ENCODE data around the gene IGSF11.

The IGSF11 gene

GRCh38 chr3:118955914-118956556 lies 78.6 kb downstream of the IGSF11 start:
- Histone ChIP-seq H3K4me2 (no peak overlapping the region), H3K4me1 (peaks cover 3% of the 10 kb centered on the region; the same call in 1 of the 2 replicates), H3K4me3 (no peak overlapping the region), H3K9me3 (peaks cover 18% of the 10 kb centered on the region), H3K27me3 (no peaks in the 10 kb centered on the region), H3K36me3 (no peaks in the 10 kb centered on the region), H3K9ac (no peak overlapping the region), H3K27ac (no peak overlapping the region), H4K20me1 (no peaks in the 10 kb centered on the region)
- no peak for TF ChIP-seq Cebpa-rat (IDR thresholded peaks at IDR 0.05)

DNA sequence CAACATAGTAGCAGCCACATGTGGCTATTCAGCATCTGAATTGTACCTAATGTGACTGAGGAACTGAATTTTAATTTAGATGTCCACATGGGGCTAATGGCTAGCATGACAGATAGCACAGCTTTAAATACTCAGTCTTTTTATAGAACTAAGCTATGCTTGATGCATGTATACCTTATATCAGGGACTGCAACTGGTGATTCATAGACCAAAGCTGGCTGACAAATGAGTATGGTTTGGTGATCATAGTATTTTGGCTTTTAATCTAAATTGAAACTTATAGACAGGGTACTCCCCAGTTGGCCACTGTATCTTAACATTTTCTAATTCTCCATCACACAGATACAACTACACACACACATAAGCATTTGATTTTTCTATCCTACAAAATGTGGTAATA lies 83.6 kb downstream of the IGSF11 start:
- no peak for TF ChIP-seq Cebpa-rat (IDR thresholded peaks at IDR 0.05)
- H3K4me1 ChIP-seq: peaks cover 3% of the 10 kb centered on the region; the same call in 1 of the 2 replicates

DNA sequence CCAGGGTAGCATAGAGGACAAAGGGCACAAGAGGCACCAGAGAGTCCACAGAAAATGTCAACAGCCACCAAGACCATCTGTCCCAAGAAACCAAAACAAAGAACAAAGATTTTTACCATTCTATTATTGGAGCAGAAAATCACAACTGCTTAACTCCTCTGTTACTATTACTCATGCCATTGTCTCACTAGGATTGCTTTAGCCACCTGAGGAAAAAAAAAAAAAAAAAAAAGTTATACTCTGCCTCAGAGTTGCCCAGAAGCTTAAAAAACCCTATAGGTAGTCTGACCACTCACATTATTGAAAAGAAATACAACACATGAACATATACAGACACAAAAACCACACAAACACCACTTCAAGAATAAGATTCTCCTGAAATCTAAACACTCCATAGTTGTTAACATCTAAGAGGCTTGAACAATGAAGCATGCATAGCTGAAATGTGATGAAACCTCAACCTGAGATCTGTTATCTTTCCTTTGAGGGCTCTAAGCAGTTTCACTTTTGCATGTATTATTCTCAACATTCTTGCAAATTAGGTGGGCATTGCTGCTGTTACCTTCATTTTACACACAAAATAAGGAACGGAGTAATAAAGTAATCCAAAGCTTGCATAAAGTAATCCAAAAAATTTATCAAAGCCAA lies 85.4 kb downstream of the IGSF11 start:
- 0 out of 2 replicates have a peak, but pooled peaks cover 3% of the 10 kb centered on the region for H3K9me3 ChIP-seq
- H3K27ac ChIP-seq: no peak overlapping the region
- H3K9ac ChIP-seq: no peak overlapping the region
- no peak overlapping the region for H3K4me3 ChIP-seq
- H3K4me1 ChIP-seq: peaks cover 7% of the 10 kb centered on the region; the same call in 1 of the 2 replicates
- no peaks in the 10 kb centered on the region for H3K27me3 ChIP-seq
- H3K36me3 ChIP-seq: no peaks in the 10 kb centered on the region
- TF ChIP-seq Cebpa-rat (IDR thresholded peaks at IDR 0.05): no peak
- no peak overlapping the region for H3K4me2 ChIP-seq
- H4K20me1 ChIP-seq: no peaks in the 10 kb centered on the region

More for the DNA sequence above, 83.6 kb downstream of the IGSF11 start:
- H3K9me3 ChIP-seq: peaks cover 18% of the 10 kb centered on the region
- no peaks in the 10 kb centered on the region for H3K27me3 ChIP-seq
- H3K9ac ChIP-seq: no peak overlapping the region
- H3K4me3 ChIP-seq: no peak overlapping the region
- H3K36me3 ChIP-seq: no peaks in the 10 kb centered on the region
- H3K4me2 ChIP-seq: no peak overlapping the region
- no peaks in the 10 kb centered on the region for H4K20me1 ChIP-seq
- no peak overlapping the region for H3K27ac ChIP-seq

- H3K4me1 ChIP-seq: peaks cover 17% of the 10 kb centered on the region; the same call in 1 of the 2 replicates
- no peaks in the 10 kb centered on the region for H3K9me3 ChIP-seq
- H3K27ac ChIP-seq: no peak overlapping the region
- H3K36me3 ChIP-seq: no peaks in the 10 kb centered on the region
- no peak overlapping the region for H3K4me3 ChIP-seq
- H4K20me1 ChIP-seq: no peaks in the 10 kb centered on the region
- no peaks in the 10 kb centered on the region for H3K27me3 ChIP-seq
- no peak for TF ChIP-seq Cebpa-rat (IDR thresholded peaks at IDR 0.05)
- no peak overlapping the region for H3K4me2 ChIP-seq
- H3K9ac ChIP-seq: no peak overlapping the region
These were observed 86.5 kb downstream of the IGSF11 start for GRCh38 chr3:118948146-118948545.

DNA sequence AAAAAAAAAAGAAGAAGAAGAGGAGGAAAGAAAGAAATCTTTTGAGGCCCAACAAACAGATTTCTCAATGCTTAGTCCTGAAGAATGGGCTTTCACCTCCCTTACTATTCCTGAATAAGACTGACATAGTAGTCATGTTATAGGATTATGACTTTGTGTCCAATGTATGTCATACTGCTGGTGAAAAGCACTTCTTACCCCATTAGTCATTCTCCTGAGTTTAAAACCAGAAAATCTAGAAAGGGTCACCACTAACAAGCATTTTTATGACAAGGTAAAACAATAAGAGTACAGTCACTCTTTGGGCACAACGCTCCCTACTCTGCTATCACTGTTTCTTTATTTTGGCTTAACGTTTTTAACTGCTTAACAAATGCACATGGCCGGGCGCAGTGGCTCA lies 88.2 kb downstream of the IGSF11 start:
- no peaks in the 10 kb centered on the region for H3K36me3 ChIP-seq
- no peaks in the 10 kb centered on the region for H3K27me3 ChIP-seq
- H4K20me1 ChIP-seq: no peaks in the 10 kb centered on the region
- no peak overlapping the region for H3K4me2 ChIP-seq
- H3K4me1 ChIP-seq: peaks cover 22% of the 10 kb centered on the region
- H3K9ac ChIP-seq: no peak overlapping the region
- H3K9me3 ChIP-seq: no peaks in the 10 kb centered on the region
- H3K27ac ChIP-seq: no peak overlapping the region
- no peak for TF ChIP-seq Cebpa-rat (IDR thresholded peaks at IDR 0.05)
- H3K4me3 ChIP-seq: no peak overlapping the region

DNA sequence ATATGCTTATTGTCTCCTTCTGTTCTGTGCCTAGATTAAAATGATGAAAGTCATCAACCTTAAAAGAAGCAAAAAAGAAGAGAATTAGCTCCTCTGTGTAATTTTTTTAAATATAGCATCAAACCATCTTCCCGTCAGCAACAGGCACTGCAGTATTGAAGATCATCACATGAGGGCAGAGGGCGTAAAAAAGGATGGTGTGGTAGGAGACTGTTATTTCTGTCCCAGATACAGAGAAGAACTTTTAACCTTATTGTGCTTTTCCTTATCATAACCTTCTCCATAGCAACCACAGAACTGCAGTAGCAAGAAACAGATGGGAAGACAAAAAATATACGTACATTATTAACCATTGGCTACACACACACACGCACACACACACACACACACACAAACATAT lies 88.8 kb downstream of the IGSF11 start:
- no peak overlapping the region for H3K4me2 ChIP-seq
- no peak overlapping the region for H3K27ac ChIP-seq
- no peak overlapping the region for H3K9ac ChIP-seq
- peaks cover 22% of the 10 kb centered on the region for H3K4me1 ChIP-seq
- no peaks in the 10 kb centered on the region for H4K20me1 ChIP-seq
- no peaks in the 10 kb centered on the region for H3K27me3 ChIP-seq
- H3K4me3 ChIP-seq: no peak overlapping the region
- no peaks in the 10 kb centered on the region for H3K9me3 ChIP-seq
- H3K36me3 ChIP-seq: no peaks in the 10 kb centered on the region
- TF ChIP-seq Cebpa-rat (IDR thresholded peaks at IDR 0.05): no peak

- H3K4me1 ChIP-seq: peaks cover 22% of the 10 kb centered on the region
- TF ChIP-seq Cebpa-rat (IDR thresholded peaks at IDR 0.05): no peak
- H3K9me3 ChIP-seq: no peaks in the 10 kb centered on the region
- H3K9ac ChIP-seq: no peak overlapping the region
- H3K4me2 ChIP-seq: no peak overlapping the region
- H4K20me1 ChIP-seq: no peaks in the 10 kb centered on the region
- H3K27me3 ChIP-seq: no peaks in the 10 kb centered on the region
- no peaks in the 10 kb centered on the region for H3K36me3 ChIP-seq
- H3K4me3 ChIP-seq: no peak overlapping the region
- H3K27ac ChIP-seq: no peak overlapping the region
These were observed 91.0 kb downstream of the IGSF11 start for GRCh38 chr3:118943597-118943996.

- H3K4me1 ChIP-seq: peaks cover 22% of the 10 kb centered on the region
- no peak overlapping the region for H3K9ac ChIP-seq
- no peaks in the 10 kb centered on the region for H4K20me1 ChIP-seq
- no peak overlapping the region for H3K27ac ChIP-seq
- 0 out of 2 replicates have a peak overlapping the region, but pooled peaks have one; percentile 2 for H3K4me2 ChIP-seq
- H3K36me3 ChIP-seq: no peaks in the 10 kb centered on the region
- H3K27me3 ChIP-seq: no peaks in the 10 kb centered on the region
- no peak for TF ChIP-seq Cebpa-rat (IDR thresholded peaks at IDR 0.05)
- H3K4me3 ChIP-seq: no peak overlapping the region
- no peaks in the 10 kb centered on the region for H3K9me3 ChIP-seq
These were observed 92.0 kb downstream of the IGSF11 start for GRCh38 chr3:118942671-118943070.

- no peaks in the 10 kb centered on the region for H4K20me1 ChIP-seq
- H3K4me1 ChIP-seq: peaks cover 22% of the 10 kb centered on the region
- TF ChIP-seq Cebpa-rat (IDR thresholded peaks at IDR 0.05): no peak
- no peak overlapping the region for H3K27ac ChIP-seq
- no peak overlapping the region for H3K4me3 ChIP-seq
- H3K36me3 ChIP-seq: no peaks in the 10 kb centered on the region
- no peak overlapping the region for H3K4me2 ChIP-seq
- H3K9ac ChIP-seq: no peak overlapping the region
- H3K27me3 ChIP-seq: no peaks in the 10 kb centered on the region
- H3K9me3 ChIP-seq: no peaks in the 10 kb centered on the region
These were observed 92.5 kb downstream of the IGSF11 start for GRCh38 chr3:118942195-118942594.

- H3K9ac ChIP-seq: no peak overlapping the region
- peaks cover 22% of the 10 kb centered on the region for H3K4me1 ChIP-seq
- H3K27ac ChIP-seq: no peak overlapping the region
- no peaks in the 10 kb centered on the region for H4K20me1 ChIP-seq
- H3K4me2 ChIP-seq: no peak overlapping the region
- H3K4me3 ChIP-seq: no peak overlapping the region
- no peaks in the 10 kb centered on the region for H3K36me3 ChIP-seq
- H3K9me3 ChIP-seq: no peaks in the 10 kb centered on the region
- no peaks in the 10 kb centered on the region for H3K27me3 ChIP-seq
- no peak for TF ChIP-seq Cebpa-rat (IDR thresholded peaks at IDR 0.05)
These were observed 93.4 kb downstream of the IGSF11 start for GRCh38 chr3:118941236-118941635.
